NCI-H748 (cell line): ENCODE data around the gene TMEM128.
"Not testable (repeated sequence)": the region's sequence is repeated elsewhere in the genome, so short reads cannot be mapped to it uniquely, and the experiment has no call there.

Experiments used
- DNase-seq: peaks from one replicate; lab custom pipeline; 2025; ENCODE audit not compliant: unreplicated experiment; lab: John Stamatoyannopoulos, UW

Gene TMEM128, protein sequence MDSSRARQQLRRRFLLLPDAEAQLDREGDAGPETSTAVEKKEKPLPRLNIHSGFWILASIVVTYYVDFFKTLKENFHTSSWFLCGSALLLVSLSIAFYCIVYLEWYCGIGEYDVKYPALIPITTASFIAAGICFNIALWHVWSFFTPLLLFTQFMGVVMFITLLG

DNA sequence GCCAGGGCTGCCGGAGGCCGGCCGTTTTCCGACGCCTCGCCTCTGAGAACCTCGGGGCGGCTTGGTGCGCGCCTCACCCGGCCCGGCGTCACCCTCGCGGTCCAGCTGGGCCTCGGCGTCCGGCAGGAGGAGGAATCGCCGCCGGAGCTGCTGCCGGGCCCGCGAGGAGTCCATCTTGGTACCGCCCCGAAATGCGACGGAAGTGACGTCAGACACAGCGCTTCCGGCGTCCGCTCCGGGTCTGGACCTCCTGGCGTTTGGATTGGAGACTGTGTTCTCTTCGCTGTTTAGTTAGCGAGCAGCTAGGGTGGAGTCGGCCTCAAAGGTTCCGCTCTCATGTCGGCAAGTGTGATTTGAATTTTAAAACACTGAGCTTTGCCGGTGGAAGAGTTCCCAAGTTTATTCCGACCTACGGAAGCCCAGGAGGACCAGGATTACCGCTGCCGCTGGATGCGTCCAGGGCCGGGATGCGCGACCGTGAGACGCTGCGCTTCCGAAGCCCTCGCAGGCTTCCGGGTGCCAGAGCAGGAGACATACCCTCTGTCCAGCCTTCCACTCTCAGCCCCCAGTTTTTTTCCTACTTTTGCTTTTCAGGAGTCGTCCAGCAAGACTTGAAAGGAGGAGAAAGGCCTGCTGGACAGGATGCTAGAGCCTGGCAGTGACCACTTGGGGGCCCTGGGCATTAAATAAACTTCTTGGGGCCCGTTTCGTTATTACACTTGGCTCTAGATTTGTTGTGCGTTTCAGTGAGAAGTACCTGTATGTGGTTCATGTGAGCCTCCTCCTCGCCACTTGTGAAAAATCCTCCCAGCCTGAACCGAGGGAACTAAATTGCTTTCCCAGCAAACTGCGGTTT is at the start of gene TMEM128:
TMEM128 (minus strand) TSS at position 195 of the 856 bp plus-strand sequence; CDS start at position 174, 21 bp downstream.
- DNase-seq: peak; percentile 74

DNA sequence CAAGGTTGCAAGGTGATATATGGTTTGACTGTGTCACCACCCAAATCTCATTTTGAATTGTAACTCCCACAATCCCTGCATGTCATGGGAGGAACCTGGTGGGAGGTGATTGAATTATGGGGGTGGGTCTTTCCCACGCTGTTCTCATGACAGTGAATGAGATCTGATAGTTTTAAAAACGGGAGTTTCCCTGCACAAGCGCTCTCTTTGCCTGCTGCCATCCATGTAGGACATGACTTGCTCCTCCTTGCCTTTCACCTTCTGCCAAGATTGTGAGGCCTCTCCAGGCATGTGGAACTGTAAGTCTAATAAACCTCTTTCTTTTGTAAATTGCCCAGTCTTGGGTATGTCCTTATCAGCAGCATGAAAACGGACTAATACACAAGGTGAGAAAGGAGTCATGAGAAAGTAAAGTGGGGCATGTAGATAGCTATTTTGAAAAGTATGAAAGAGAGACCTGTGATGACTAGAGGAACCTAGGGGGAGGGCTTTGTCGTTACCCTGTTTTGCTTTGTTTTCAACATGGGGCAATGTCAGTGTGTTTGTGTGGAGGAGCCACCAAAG is 48.3 kb upstream of the TMEM128 start:
- DNase-seq: no peak

DNA sequence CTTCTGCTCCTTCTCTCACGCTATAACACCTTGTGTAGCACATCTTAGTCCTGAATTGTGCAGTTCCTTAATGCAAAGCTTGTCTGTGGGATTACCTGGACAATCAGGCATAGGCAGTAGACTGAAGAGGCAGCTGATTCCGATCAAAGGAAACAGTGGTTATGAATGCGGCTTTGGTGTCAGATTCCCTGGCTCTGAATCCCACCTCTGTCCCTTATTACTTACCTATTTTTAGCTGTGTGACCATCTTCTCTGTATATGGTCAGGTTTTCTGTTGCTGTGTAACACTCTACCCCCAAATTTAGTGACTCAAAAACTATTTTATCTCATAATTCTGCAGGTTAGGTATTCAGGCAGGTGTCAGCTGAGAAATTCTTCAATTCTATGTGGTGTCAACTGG is 45.3 kb upstream of the TMEM128 start:
- no peak for DNase-seq

DNA sequence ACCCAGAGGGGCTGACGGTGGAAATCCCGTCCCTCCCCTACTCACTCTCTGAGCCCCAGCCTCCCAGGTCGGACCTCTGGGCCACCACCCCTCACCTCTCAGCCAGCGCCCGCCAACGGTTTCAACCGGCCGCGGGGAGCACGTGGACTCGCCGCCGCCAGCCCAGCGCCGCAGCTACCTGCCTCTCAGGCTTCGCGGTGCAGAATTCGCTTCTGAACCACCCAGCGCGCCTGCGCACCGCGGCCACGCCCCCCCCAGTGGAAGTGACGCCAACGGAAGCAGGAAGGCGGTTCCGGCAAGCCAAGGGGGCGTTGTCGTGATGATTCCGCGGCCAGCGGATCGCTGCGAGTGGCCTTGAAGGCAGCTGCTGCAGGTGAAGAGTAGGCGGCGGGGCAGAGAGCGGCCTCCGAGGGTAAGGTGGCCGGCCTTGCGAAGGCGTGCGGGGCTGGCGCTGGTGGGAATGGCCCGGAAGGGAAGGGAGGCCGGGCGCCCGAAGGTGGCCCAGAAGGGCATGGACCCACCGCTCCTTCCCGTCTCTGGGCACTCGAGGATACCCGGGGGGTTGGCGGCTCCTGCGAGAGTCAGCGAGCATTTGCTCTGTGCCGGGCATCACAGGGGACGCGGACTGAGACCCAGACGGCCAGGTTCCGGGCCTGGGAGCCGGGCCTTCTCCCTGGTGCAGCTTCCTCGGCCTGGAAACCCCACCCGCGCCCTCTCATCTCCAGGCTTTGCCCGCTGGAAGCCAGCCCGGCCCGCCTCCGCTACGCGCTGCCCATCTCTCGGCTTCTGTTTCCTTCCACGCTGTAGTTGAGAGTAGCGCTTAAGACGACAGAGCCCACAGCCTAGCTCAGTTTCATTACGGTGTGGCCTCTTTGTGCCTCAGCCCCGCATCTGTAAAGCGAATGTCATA is 42.2 kb upstream of the TMEM128 start, which contains the start of the genes LYAR and ZBTB49:
LYAR (minus strand) TSS at position 214 of the 910 bp plus-strand sequence. CDS start 6,412 bp downstream, outside the sequence.
ZBTB49 (plus strand) TSS at position 311 of the 910 bp plus-strand sequence. CDS start 9,695 bp downstream, outside the sequence.
- peak; percentile 75 for DNase-seq

DNA sequence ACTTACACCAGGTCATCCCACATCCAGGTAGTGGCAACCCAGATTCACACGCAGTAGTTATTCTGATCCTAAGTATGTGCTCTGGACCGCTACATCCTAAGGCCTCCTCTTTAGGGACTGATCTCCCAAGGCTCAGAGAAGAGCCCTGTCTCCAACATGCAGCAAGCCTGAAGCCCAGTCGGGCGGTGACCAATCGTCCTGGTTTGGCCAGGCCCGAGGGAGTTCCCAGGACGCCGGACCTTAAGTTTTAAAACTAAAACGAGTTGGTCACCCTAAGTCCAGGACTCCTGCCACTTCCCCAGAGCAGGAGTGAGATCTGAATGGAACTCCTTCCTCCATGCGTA is 41.5 kb upstream of the TMEM128 start:
- no peak for DNase-seq

DNA sequence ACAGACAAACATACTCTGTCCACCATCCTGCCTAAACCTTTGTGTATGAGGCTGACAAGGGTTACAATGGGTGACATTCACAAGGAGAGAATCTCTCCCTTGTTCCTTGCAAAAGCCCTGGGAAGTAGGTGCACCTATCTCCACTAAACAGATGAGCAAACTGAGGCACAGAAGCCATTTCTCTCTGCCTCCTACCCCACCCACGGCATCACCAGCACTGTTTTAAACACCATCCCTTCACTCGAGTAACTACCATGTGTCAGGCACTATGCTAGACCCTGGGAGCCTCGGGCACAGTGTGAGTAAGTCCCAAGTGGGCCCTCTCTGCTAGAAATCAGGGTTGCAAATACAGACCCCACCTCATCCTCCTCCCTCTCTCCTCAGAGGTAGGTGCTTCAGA is 41.0 kb upstream of the TMEM128 start:
- DNase-seq: no peak

DNA sequence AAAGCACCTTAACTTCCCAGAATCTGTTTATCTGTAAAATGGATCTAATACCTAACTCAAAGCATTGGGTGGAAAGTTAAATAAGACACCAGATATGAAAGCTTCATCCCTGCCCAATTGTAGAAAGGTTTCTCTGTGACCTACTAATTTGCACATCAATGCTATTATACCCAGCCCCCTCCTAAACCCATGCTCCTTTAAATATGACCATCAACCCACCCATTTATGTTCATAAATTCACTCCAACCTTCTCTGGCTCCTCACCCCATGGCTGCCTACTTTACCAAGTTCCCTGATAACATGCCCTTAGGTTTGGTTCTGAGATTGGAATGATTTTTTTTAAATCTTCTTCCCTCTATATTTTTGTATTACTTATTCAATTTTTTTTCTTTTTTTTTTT is 40.1 kb upstream of the TMEM128 start:
- no peak for DNase-seq

DNA sequence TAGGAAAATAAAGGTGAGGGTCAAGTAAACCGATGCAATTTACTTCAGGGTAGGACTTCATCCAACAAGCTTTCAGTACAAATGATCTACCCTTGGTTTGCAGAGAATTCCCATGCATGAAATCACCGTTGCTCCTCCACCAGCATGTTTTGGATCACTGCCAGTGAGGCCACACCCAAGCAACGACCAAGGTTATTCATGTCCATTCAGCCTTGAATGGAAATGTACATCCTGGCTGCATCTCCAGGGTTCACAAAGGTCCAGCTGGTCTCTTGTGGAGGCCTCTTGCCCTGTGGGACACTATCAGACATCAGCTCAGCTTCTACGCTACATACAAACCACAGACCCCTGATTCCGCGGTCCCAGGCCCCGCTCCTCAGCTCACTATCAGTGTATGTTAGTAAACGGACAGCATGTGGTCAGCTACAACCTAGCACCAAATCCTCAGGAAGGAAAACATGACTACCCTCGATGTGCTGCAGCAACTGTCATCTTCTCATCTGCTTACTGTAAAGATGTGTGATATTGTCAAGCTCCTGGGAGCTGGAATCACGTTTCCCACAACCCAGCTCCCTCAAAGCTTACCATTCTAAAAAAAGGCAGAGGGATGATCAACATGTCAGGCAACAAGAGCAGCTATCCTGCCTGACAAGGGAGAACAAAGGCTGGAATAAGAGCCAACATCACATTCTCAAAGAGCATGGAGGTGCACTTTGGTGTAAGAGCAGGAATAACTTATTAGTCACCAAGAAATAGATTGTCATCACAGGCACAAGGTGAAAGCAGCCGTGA is 37.0 kb upstream of the TMEM128 start:
- DNase-seq: peak; percentile 7

DNA sequence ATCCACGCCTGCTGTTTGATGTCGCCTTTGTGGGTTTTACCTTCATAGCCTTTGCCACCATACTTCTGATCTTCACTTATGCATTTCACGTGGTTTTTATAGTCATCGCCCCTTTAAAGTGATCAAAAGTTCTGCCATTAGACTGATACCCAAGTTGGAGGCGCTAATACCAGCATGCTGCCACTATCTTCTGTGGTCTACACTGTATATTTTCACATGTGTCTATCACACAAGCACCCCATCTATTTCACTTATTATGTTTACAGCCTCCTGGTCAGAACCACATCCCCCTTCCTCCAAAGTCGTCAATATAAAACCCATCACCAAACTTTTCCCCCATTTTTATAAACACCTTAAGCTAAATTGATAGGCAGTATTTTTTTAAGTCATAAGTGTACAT is 33.8 kb upstream of the TMEM128 start:
- no peak for DNase-seq

DNA sequence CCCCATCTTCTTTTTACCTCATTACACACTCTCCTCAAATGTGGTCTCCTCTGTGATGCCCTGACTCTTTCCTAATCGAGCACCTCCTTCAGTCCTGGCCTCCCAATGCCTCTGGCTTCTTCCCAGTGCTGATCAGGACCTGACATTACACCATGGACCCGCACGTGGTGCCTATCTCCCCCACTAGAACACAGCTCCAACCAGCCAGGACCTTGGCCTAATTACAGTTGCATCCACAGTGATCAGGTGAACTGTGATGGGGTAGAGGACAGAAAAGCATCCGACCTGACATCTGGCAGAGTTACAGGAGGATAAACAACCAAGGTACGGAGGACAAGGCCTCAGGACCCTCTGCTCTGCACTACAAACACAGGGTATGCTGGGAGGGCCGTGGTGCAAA is 29.5 kb upstream of the TMEM128 start:
- no peak for DNase-seq

DNA sequence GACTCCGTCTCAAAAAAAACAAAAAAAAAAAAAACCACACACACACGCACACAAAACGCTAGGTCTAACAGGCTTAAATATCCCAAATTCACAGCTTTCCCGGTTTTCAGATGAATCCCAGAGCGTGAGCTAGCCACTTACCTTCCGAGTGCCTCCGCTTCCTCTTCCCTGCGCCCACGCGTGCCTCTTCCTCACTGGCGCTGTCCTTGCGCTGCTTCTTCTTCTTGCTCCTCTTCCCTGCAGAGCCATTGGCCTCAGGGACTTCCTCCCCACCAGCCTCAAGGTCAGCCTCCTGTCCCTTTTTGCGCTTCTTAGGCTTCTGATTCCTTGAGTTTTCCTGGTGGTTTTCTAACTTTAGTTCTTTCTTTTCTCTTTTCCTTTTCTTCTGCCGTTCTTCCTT is 26.2 kb upstream of the TMEM128 start:
- DNase-seq: no peak

DNA sequence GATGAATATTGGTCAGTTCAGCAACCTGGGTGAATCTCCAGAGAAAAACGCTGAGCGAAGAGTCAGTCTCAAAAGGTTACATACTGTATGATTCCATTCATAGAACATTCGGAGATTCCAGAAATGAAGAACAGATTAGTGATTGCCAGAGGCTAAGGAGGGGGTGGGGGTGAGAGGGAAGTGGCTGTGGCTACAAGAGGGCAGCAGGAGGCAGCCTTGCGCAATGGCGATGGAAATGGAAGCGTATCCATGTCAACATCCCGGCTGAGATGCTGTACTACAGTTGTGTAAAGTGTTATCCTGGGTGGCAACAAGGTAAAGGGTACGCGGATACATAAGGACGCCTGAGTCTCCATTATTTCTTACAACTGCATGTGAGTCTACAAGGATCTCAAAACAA is 23.9 kb upstream of the TMEM128 start:
- DNase-seq: no peak

DNA sequence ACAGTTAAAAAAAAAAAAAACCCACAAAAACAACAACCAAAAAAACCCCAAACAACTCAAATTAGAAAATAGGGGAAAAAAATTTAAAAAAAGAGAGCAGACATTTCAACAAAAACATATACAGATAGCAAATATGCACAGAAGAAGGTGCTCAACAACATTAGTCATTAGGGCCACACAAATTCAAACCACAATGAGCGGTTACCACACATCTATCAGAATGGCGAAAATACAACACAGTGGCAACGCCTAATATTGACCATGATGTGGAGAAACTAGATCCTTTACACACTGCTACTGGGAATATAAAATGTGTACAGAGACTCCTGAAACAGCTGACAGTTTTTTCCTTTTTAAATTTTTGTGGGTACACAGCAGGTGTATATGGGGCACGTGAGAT is 22.5 kb upstream of the TMEM128 start:
- DNase-seq: no peak

DNA sequence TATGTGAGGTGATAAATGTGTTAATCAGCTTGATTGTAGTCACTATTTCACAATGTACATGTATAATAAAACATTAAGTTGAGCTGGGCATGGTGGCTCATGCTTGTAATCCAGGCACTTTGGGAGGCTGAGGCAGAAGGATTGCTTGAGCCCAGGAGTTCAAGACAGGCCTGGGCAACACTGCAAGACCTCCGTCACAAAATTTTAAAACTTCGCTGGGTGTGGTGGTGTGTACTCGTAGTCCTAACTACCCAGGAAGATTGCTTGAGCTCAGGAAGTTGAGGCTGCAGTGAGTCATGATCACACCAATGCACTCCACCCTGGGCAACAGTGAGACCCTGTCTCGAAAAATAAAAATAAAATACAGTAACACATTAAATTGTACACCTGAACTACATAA is 21.8 kb upstream of the TMEM128 start:
- DNase-seq: no peak

DNA sequence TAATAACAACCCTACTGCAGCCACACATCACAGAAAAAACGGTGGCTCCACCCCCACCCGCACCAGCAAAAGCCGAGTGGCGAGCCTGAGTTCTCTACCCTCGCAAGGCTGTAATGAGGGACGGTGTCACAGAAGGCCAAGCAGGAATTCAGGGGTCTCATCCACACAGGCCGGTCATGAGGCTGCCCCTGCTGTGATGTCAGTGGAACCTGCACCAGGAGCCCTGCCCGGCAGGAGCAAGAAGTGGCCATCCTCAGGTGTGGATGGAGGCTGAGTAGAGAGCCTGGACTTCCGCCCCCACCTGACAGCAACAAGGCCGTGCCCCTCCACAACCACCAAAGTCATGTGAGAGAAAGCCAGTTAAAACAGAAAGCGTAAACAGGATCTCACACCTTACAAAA is 21.3 kb upstream of the TMEM128 start:
- no peak for DNase-seq

DNA sequence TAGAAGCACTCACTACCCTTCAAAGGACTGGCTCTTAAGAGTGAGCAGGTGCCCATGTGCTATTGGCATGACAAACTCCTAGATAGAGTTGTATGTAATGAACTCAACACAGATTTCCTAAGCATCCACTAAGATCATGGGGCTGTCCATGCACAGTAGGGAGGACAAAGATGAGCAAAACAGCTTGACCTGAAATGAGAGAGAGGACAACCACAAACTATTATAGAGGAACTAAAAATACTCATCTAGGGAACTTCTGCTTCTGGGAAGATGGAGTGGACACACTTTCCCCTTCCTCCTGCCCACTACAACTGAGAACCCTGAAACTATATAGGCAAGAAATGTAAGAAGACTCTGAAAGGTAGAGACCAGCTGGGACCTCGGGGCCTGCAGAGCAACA is 20.8 kb upstream of the TMEM128 start:
- no peak for DNase-seq

DNA sequence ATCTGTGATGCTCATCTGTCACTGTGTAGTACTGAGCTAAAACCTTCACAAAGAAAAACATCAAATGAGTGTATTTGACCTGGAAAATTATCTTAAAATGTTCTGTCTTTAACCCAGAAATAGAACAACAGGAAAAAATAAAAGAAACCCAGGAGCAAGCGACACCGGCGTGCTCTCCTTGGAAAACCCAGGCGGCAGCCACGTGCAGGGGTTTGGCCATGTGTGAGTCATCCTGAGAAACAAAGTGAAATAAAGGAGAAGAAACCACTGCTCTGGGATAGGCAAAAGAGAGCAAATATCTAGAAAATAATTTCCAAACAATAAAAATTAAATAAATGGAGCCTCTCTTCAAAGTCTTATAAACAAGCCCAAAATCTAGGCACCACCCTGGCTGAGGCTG is 20.0 kb upstream of the TMEM128 start:
- DNase-seq: no peak

DNA sequence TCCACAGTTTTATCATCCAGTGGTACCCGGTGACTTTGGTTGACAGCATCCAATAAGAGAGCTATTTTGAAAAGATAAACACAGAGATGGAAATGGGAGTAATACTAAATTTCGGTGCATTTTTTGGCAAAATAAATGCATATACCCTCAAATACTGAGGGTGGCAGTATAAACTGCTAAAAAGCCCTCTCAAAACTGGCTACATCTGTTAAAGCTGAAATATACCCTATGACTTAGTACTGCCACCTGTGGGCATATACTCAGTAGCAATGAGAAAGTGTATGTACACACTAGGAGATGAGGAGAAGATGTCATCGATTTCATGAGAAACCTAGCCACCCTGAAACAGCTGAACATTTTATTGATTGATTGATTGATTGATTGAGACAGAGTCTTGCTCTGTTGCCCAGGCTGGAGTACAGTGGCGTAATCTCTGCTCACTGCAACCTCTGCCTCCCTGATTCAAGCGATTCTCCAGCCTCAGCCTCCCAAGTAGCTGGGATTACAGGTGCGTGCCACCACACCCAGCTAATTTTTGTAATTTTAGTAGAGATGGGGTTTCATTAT is 12.2 kb upstream of the TMEM128 start:
- peak; percentile 15 for DNase-seq

DNA sequence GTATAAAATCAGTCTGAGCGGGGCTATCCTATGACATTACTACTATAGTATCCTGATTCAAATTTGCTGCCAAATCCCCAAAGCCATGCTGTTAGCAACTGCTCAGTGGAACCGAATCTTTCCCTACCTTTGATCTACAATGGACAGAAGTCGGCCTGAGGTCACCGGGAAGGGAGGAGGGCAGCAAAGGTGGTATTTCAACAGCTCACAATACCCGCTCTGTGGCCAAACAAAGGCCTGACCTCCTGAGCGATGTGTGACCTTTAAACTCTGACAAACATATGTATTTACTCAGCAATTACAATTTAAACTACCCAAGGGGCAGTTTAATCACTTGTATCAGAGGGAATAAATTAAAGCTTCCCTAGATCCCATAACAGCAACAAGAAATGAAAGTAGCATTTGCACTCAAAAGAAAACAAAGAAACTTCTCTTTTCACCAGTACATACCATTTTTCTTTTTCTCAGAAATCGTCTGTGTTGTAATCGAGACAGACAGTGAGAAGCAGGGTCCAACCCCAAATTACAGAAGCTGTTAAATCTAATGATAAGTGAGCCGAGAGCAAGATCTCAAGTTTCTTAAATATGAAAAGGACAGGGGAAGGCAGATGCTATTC is 11.6 kb upstream of the TMEM128 start:
- DNase-seq: peak; percentile 0

DNA sequence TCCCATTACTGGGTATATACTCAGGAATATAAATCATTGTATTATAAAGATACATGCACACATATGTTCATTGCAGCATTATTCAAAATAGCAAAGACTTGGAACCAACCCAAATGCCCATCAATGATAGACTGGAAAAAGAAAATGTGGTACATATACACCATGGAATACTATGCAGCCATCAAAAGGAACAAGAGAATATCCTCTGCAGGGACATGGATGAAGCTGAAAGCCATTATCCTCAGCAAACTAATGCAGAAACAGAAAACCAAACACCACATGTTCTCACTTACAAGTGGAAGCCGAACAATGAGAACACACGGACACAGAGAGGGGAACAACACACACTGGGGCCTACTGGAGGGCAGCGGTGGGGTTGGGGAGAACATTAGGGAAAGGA is 9.7 kb upstream of the TMEM128 start:
- DNase-seq: not testable (repeated sequence)
